Natural killer cell (primary cell): ENCODE data around the gene TMEM18. TPM values are rescaled to one million over a fixed set of nuclear protein-coding genes. Genes with fewer than 3 reads are reported as not detected.
A peak's percentile ranks its signal among the peaks of the same experiment; 100 is the strongest.

ENCODE experiments used
- ATAC-seq, 3 donors: fragments of 150-1000 bp in 2 of 3; fragments of 200-7000 bp in 1 of 3; cut with Tn5 transposase; 1 replicate in 1 of 3; 2 replicates in 2 of 3; pipeline ENCODE4 v1.10.0; 2021; ENCODE audit warnings: mild to moderate bottlenecking in 2 of 3, moderate library complexity in 2 of 3
- DNase-seq, 2 donors: peaks; one replicate each; pipeline versions ENCODE4 v3.0.0 to v3.0.0-alpha.2; 2013 to 2021; ENCODE audit warnings: mixed read lengths in 1 of 2
- H3K27ac ChIP-seq: one replicate; pipeline ENCODE4 v1.5.1; 2013; ENCODE audit warnings: mild to moderate bottlenecking, low read length
- H3K27me3 ChIP-seq: one replicate; pipeline ENCODE4 v1.6.1; 2013; ENCODE audit warnings: low read length; ENCODE audit not compliant: control insufficient read depth, insufficient read depth
- H3K36me3 ChIP-seq: one replicate; pipeline ENCODE4 v1.6.1; 2013; ENCODE audit warnings: low read length; ENCODE audit not compliant: control insufficient read depth, insufficient read depth
- H3K4me1 ChIP-seq: one replicate; pipeline ENCODE4 v1.6.1; 2013; ENCODE audit warnings: low read length; ENCODE audit not compliant: control insufficient read depth, insufficient read depth
- H3K4me3 ChIP-seq: one replicate; pipeline ENCODE4 v1.5.1; 2013; ENCODE audit warnings: low read length
- H3K9me3 ChIP-seq: one replicate; pipeline ENCODE4 v1.6.1; 2013; ENCODE audit warnings: low read length; ENCODE audit not compliant: control insufficient read depth, insufficient read depth
- H3K27ac Mint-ChIP-seq, 2 donors: one replicate each; pipeline ENCODE4 v1.8.0; 2022; ENCODE audit warnings: mild to moderate bottlenecking in 2 of 2, mixed read lengths in 2 of 2, moderate library complexity in 1 of 2
- H3K27me3 Mint-ChIP-seq, 2 donors: one replicate each; pipeline ENCODE4 v1.8.0; 2022; ENCODE audit warnings: low read depth in 2 of 2, mixed read lengths in 2 of 2
- H3K36me3 Mint-ChIP-seq: one replicate; pipeline ENCODE4 v1.8.0; 2022; ENCODE audit warnings: mixed read lengths
- H3K4me1 Mint-ChIP-seq, 2 donors: one replicate each; pipeline ENCODE4 v1.8.0; 2022; ENCODE audit warnings: mixed read lengths in 2 of 2
- H3K4me3 Mint-ChIP-seq: one replicate; pipeline ENCODE4 v1.8.0; 2022; ENCODE audit warnings: mild to moderate bottlenecking, moderate library complexity, mixed read lengths
- H3K9me3 Mint-ChIP-seq, 2 donors: one replicate each; pipeline ENCODE4 v1.8.0; 2022; ENCODE audit warnings: mixed read lengths in 2 of 2
- CTCF ChIP-seq: fragments of 200-600 bp; IDR thresholded peaks from one replicate; pipeline ENCODE4 v1.8.0; 2022; ENCODE audit warnings: antibody characterized with exemption
- WGBS: methylation state at CpG from one replicate; pipeline ENCODE4 v1.1.7; 2013; ENCODE audit warnings: missing lambda C conversion rate; ENCODE audit not compliant: insufficient coverage; 5-methylcytosine and 5-hydroxymethylcytosine counted together
- intact Hi-C: fragments of 100-400 bp; cut with micrococcal nuclease; formaldehyde crosslinking; loops from one replicate; pipeline ENCODE4 v1.14.2; 2022
- total RNA-seq, 4 donors: library from RNA; stranded (reverse); fragments of 120-200 nt in 1 of 4; gene quantifications; one replicate each; pipeline versions ENCODE4 v1.2.3 to v1.2.4, GENCODE V29; 2013 to 2022

The TMEM18 gene
- total RNA-seq, 3 donors from 2014 or later (not counting 1 experiment from before 2014, with no cell fraction given), result 22.0 to 30.8 (median 22.1) TPM

- Mint-ChIP-seq H3K36me3 (peaks cover 26% of the 10 kb centered on the region), H3K27ac (no peak overlapping the region), H3K4me3 (no peak overlapping the region), H3K27me3 (no peaks in the 10 kb centered on the region), H3K9me3 (peaks cover 6 to 8% of the 10 kb centered on the region in 2 donors), H3K4me1 (peaks cover 36% of the 10 kb centered on the region in 2 donors)
- Histone ChIP-seq H3K4me3 (no peak overlapping the region), H3K27ac (no peak overlapping the region), H3K4me1 (peaks cover 24% of the 10 kb centered on the region), H3K27me3 (no peaks in the 10 kb centered on the region), H3K36me3 (peaks cover 52% of the 10 kb centered on the region), H3K9me3 (peaks cover 14% of the 10 kb centered on the region)
- WGBS, result 82% methylated on average over 3 of the region's 5 CpGs
- DNase-seq, result peak in 1 of 2 donors; percentile 43
- peak; percentile 52 to 81 (median 62) for ATAC-seq
- TF ChIP-seq CTCF, result peak; percentile 41
- intact Hi-C loops, result loop anchor here (10.0 kb wide), 1 partner anchor 133 kb away; no protein-coding TSS in a partner anchor
Measured at GRCh38 chr2:667332-667999, 9.7 kb downstream of the TMEM18 start.

GRCh38 chr2:666441-666840 lies 10.8 kb downstream of the TMEM18 start:
- H3K27ac ChIP-seq, result no peak overlapping the region
- peaks cover 14% of the 10 kb centered on the region for H3K9me3 ChIP-seq
- peaks cover 35% of the 10 kb centered on the region for H3K4me1 ChIP-seq
- no peak for DNase-seq
- ATAC-seq, result no peak
- WGBS, result 98% methylated on average over 15 of the region's 15 CpGs
- no peaks in the 10 kb centered on the region for H3K27me3 ChIP-seq
- peaks cover 6 to 8% of the 10 kb centered on the region in 2 donors for H3K9me3 Mint-ChIP-seq
- peaks cover 26% of the 10 kb centered on the region for H3K36me3 Mint-ChIP-seq
- no peak overlapping the region for H3K4me3 ChIP-seq
- TF ChIP-seq CTCF, result no peak
- no peak overlapping the region for H3K4me3 Mint-ChIP-seq
- H3K4me1 Mint-ChIP-seq, result peaks cover 46% of the 10 kb centered on the region in 2 donors
- intact Hi-C loops, result loop anchor here (10.0 kb wide), 1 partner anchor 132 kb away; no protein-coding TSS in a partner anchor
- peaks cover 44% of the 10 kb centered on the region for H3K36me3 ChIP-seq
- H3K27ac Mint-ChIP-seq, result no peak overlapping the region
- H3K27me3 Mint-ChIP-seq, result no peaks in the 10 kb centered on the region

- ATAC-seq, result no peak
- no peak for TF ChIP-seq CTCF
- no peak for DNase-seq
- Mint-ChIP-seq H3K36me3 (peaks cover 26% of the 10 kb centered on the region), H3K4me3 (peak overlapping the region; percentile 22), H3K4me1 (peaks cover 50 to 55% of the 10 kb centered on the region in 2 donors), H3K27ac (peak overlapping the region in 1 of 2 donors; percentile 54), H3K9me3 (peaks cover 6 to 8% of the 10 kb centered on the region in 2 donors), H3K27me3 (no peaks in the 10 kb centered on the region)
- no peak overlapping the region for H3K27ac ChIP-seq
- intact Hi-C loops, result loop anchor here (10.0 kb wide), 1 partner anchor 131 kb away; no protein-coding TSS in a partner anchor
- H3K9me3 ChIP-seq, result peaks cover 14% of the 10 kb centered on the region
- no peaks in the 10 kb centered on the region for H3K27me3 ChIP-seq
- peaks cover 40% of the 10 kb centered on the region for H3K36me3 ChIP-seq
- peaks cover 44% of the 10 kb centered on the region for H3K4me1 ChIP-seq
- WGBS, result 99% methylated on average over 4 of the region's 4 CpGs
- H3K4me3 ChIP-seq, result no peak overlapping the region
Measured at GRCh38 chr2:665340-666073, 11.7 kb downstream of the TMEM18 start.
